GM12878 (cell line): Measurements from ENCODE around the gene PCK2.

ENCODE experiments used
- BHLHE40 ChIP-seq, 2 experiments: fragments of 450-650 bp in 1 of 2; IDR thresholded peaks; 2 replicates each; pipeline ENCODE4 v1.6.1; 2011 to 2017; ENCODE audit warnings: low read depth in 2 of 2, borderline replicate concordance in 1 of 2, improper control_type of control experiment in 1 of 2, low read length in 1 of 2, mild to moderate bottlenecking in 1 of 2
- CTCF ChIP-seq, 3 experiments: IDR thresholded peaks in 2 of 3; conservative IDR thresholded peaks in 1 of 3; 2 replicates each; pipeline ENCODE4 v1.5.1; 2011; ENCODE audit warnings: low read depth in 3 of 3, low read length in 3 of 3, mild to moderate bottlenecking in 3 of 3, control low read depth in 2 of 3, moderate library complexity in 2 of 3, inconsistent platforms in 1 of 3, mixed read lengths in 1 of 3; ENCODE audit not compliant: control insufficient read depth in 2 of 3, insufficient read depth in 1 of 3; ENCODE audit errors: extremely low read depth in 1 of 3
- EGR1 ChIP-seq, 2 experiments: IDR thresholded peaks; 1 replicate in 1 of 2; 2 replicates in 1 of 2; pipeline ENCODE4 v1.6.1; 2011 to 2012; ENCODE audit warnings: low read depth in 2 of 2, low read length in 2 of 2, borderline replicate concordance in 1 of 2, mild to moderate bottlenecking in 1 of 2, moderate library complexity in 1 of 2
- EZH2 ChIP-seq: IDR thresholded peaks from 2 replicates; pipeline ENCODE4 v1.6.1; 2012; ENCODE audit warnings: low read depth, mild to moderate bottlenecking, control low read depth, inconsistent platforms, low read length, borderline replicate concordance; ENCODE audit not compliant: control insufficient read depth
- IKZF1 ChIP-seq: fragments of 450-650 bp; conservative IDR thresholded peaks from 2 replicates; pipeline ENCODE4 v1.6.1; 2017; ENCODE audit warnings: antibody characterized with exemption, mild to moderate bottlenecking
- JUND ChIP-seq: IDR thresholded peaks from 2 replicates; pipeline ENCODE4 v1.6.1; 2012; ENCODE audit warnings: low read depth, mild to moderate bottlenecking, low read length, improper control_type of control experiment, moderate library complexity
- NFIC ChIP-seq: IDR thresholded peaks from 2 replicates; pipeline ENCODE4 v1.6.1; 2012; ENCODE audit warnings: low read depth, mild to moderate bottlenecking, inconsistent platforms, low read length, moderate library complexity
- POLR2A ChIP-seq: IDR thresholded peaks from 2 replicates; pipeline ENCODE4 v1.6.1; 2011; ENCODE audit warnings: low read depth, mild to moderate bottlenecking, low read length
- SP1 ChIP-seq: IDR thresholded peaks from one replicate; pipeline ENCODE4 v1.6.1; 2011; ENCODE audit warnings: low read depth, low read length
- STAT3 ChIP-seq: IDR thresholded peaks from 2 replicates; pipeline ENCODE4 v1.6.1; 2011; ENCODE audit warnings: low read depth, low read length, improper control_type of control experiment
- USF2 ChIP-seq: IDR thresholded peaks from 2 replicates; pipeline ENCODE4 v1.6.1; 2011; ENCODE audit warnings: low read depth, low read length, improper control_type of control experiment, borderline replicate concordance
- ZSCAN29 ChIP-seq: fragments of 450-650 bp; IDR thresholded peaks from 2 replicates; pipeline ENCODE4 v1.6.1; 2017; ENCODE audit warnings: mild to moderate bottlenecking, moderate library complexity

GRCh38 chr14:24068711-24069410, 25.2 kb upstream of the PCK2 start:
- TF ChIP-seq NFIC (no peak), JUND (no peak), USF2 (no peak), CTCF (IDR thresholded peaks at IDR 0.05 in 2 of 3, conservative IDR thresholded peaks at IDR 0.05 in 1 of 3; ENCODE audit: control insufficient read depth in 2 of 3, extremely low read depth in 1 of 3, insufficient read depth in 1 of 3, low read depth in 3 of 3, low read length in 3 of 3) (no peak), BHLHE40 (IDR thresholded peaks at IDR 0.05; ENCODE audit: borderline replicate concordance in 1 of 2, low read depth in 2 of 2, low read length in 1 of 2) (no peak), STAT3 (no peak), ZSCAN29 (no peak), IKZF1 (no peak), EZH2 (no peak), EGR1 (IDR thresholded peaks at IDR 0.05; ENCODE audit: borderline replicate concordance in 1 of 2, low read depth in 2 of 2, low read length in 2 of 2) (no peak), POLR2A (no peak), SP1 (no peak)
